TTC549 (cell line): ENCODE results near the gene DDIAS.
"Not testable (repeated sequence)": the region's sequence is repeated elsewhere in the genome, so short reads cannot be mapped to it uniquely, and the experiment has no call there.

ENCODE experiments used
- FAIRE-seq: peaks from 2 replicates; lab custom pipeline; 2012; peaks lifted over from hg19 to GRCh38; lab: Jason Lieb, UNC

The DDIAS gene

DNA sequence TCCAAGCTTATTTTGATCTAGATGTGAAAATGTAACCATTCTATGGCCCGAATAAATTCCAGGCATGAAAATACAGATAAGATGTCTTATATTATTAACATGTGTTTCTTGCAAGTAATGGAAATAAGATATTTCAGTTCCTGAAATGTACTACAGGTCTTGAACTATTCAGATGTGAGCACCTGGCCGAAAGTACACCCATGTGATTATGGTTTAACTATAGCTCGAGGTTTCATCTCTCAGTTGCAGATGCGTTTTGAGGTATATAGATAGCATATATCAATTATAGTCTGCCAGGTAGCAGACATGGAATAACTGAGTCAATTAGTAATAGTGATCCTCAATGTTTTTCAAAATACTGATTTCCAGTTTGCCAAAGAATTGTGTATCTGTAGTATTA lies 68.3 kb downstream of the DDIAS start:
- no peak for FAIRE-seq

DNA sequence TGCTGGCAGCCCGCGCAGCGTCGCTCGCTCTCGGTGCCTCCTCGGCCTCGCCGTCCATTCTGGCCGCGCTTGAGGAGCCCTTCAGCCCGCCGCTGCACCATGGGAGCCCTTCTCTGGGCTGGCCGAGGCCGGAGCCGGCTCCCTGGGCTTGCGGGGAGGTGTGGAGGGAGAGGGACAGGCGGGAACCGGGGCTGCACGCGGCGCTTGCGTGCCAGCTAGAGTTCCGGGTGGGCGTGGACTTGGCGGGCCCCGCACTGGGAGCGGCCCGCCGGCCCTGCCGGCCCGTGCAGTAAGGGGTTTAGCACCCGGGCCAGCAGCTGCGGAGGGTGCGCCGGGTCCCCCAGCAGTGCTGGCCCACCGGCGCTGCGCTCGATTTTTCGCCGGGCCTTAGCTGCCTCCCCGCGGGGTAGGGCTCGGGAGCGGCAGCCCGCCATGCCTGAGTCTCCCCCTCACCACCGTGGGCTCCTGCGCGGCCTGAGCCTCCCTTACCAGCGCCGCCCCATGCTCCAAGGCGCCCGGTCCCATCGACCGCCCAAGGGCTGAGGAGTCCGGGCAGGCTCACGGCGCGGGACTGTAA lies 69.1 kb downstream of the DDIAS start:
- not testable (repeated sequence) for FAIRE-seq

DNA sequence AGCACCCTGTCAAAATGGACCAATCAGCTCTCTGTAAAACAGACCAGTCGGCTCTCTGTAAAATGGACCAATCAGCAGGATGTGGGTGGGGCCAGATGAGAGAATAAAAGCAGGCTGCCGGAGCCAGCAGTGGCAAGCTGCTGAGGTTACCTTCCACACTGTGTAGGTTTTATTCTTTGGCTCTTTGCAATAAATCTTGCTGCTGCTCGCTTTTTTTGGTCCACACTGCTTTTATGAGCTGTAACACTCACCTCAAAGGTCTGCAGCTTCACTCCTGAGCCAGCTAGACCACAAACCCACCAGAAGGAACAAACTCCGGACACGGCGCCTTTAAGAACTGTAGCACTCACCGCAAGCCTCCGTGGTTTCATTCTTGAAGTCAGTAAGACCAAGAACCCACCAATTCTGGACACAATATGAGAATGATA lies 70.0 kb downstream of the DDIAS start:
- FAIRE-seq, result not testable (repeated sequence)

DNA sequence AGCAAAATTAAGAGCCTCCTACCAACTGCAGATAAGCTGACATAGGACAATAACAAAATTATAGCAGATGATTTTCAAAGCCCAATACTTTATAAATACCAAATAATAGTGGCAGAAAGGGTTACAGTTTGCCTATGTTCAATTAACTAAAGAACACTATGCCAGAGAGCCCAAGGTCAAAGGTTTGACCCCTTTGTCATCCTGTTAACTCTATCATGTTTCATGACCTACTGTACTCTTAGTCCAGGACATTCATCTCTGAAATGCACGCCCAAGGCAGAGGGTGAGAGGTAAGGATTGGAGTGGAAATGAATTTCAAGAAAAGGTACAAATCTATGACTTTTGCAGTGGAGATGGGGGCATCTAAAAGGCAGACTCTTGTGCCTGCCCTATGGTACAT lies 70.6 kb downstream of the DDIAS start:
- no peak for FAIRE-seq

DNA sequence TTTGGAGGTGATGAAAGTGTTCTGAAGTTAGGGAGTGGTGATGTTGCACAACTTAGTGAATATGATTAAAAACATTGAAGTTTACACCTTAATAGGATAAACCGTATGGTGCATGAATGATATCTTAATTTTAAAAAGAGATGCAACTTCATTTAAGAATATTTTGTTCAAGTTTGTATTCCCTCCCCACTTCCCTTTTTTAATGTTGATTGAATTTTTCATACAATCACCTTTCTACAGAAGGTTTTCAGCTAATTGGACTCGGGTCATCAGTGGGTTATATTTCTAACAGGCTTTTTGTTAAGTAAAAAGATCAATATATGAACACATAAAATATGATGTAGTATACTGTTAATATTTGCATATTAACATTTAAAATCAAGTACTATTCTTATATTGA lies 72.6 kb downstream of the DDIAS start:
- no peak for FAIRE-seq

DNA sequence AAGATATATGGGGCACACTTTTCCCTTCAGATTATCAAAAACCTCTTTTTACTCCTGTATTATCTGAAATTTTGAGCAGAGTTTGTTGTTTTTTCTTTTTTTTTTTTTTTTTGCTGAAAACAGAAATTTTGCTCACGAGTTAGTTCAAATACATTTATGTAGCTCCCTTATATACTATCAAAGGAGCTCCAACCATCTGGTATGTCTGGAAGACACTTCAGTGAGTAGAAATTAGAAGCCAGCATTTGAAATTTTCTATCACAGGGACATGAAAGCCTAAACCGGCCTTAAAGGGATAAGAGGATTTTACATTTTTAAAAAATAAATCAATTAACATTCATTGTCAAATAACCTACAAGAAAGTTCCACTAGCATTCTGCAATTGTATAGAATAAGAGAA lies 73.3 kb downstream of the DDIAS start:
- no peak for FAIRE-seq

DNA sequence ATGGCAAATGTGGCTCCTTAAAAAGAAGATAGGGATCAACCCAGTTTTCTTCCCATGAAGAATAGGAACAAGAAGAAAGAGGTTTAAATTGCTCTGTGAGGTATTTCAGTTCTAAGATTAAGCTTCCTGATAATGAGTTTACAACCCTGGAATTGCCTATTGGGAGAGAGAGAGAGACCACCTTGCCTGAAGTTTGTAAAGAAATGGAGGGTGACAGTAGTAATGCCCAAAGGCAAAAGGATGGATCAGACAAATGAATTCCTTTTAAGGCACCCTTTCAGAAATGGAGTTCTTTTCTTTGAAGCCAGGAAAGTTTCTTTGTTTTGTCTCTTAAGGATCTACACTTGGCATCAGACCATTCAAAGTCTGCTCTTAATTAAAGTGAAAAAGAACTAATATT lies 74.3 kb downstream of the DDIAS start:
- FAIRE-seq, result no peak

DNA sequence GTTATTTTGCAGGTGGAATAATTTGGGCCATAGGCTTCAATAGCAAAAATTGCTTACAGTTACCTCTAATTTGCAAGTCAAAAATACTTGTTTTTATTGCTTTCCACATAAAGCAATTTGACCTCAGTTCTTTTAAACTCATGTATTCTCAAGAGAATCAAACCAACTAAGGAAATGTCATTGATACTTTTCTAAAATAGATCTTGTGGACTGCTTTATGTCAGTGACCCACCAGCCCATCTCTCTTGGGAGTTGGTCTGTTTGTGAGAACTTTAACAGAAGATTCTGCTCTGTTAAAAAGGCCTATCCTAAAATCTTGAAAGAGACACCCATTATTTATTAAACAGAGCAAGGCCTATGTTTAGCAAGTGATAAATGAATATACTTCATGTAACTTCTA lies 75.2 kb downstream of the DDIAS start:
- no peak for FAIRE-seq

DNA sequence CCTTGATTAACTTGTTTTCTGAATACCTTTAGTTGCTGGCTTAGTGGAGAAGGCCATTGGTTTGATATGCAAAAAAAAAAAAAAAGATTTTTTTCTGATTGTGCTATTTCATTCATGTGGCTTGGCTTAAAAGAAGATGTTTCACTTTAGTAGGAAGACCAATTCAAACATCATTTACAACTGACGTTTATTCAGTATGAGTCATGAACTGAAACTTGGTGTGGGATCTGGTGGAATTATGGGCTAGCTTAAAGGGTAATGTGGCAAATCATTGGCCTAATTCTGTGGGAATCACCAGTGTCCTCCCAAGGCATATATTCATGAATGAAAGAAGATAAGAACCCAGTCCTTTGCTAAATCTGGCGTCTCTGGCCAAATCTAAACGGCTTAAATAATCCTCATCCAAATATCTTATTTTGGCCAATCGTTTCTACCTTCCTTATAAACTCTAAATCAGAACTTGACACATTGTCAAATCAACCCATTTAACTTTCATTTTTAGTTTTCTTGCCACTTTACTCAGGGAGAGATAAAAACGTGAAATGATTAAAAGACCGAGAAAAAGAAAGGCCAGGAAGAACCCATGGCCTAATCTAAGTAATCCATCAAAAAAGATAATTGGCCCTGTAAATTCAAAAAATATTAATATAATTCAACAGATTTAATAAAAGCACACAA lies 77.0 kb downstream of the DDIAS start:
- FAIRE-seq, result no peak

DNA sequence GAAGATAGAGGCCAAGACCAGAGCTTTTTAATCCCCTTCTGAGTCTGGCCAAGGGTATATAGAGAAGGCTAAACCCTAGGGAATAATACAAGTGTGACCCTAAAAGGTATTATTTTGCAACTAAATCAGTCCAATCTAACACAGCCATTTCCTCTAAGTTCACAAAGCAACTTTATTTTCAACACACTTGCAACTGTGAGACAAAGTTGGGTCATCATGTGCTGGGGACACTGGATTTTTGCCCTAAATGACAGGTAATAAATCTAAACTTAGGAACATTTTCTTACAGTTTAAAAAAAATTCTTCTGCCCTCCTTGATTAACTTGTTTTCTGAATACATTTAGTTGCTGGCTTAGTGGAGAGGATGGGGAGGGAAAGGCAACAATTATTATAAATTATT lies 78.3 kb downstream of the DDIAS start:
- no peak for FAIRE-seq

DNA sequence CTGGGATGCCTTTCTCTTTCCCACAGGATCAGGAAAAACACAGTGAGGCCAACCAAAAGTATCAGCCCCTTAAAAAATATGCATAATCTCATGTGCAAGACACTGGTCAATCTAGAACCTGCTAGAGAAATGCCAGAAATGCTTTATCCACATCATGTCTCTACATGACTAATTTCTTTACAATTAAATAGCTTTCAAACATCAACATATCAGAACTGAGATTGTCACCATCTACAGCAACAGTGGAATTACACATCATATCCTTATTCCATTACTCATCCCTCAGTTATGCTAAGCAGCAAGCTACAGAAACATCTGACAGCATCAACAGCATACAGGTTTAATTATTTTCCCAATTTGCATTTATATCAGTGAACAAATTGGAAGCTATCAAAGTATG lies 78.8 kb downstream of the DDIAS start:
- no peak for FAIRE-seq

DNA sequence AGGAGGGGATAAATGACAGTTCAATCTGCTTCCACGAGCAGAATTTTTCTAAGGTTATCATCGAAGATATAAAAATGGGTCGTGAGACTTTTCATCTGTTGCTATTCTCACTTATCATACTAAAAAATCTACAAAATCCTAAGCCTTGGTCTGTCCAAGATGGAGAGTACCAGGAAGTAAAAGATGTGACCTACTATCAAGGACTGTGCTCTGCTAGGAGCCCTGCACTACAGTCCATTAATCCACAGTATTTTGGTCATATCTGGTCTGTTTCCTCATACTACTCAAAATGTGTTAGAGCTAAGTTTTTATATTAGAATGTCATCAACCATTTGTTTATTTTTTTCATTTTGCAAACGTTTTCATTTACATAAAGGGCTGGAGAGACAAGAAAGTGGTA lies 79.4 kb downstream of the DDIAS start:
- no peak for FAIRE-seq

DNA sequence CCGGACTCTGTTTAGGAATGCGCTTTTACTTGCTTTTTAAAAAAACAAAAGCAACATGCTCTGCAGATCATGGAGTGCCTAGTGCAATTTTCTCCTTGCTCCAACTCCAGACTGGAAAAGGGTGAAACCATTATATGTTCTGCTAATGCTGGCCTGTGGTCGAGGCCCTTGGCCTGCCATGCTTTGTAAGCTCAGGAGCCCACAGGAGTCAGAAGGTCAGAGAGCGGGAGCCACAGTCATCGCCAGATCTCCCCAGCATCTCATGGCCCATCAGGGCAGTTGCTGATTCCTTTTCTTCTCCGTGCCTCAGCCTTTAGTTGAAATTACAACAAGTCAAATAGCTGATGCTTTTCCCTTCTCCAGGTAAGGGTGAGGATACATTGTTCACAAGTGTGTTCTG lies 80.3 kb downstream of the DDIAS start:
- FAIRE-seq, result no peak
